AG09309 (cell line): ENCODE measurements around the gene INSYN1.

Experiments
- DNase-seq: peaks from one replicate; pipeline ENCODE4 v3.0.0-alpha.2; 2010; ENCODE audit warnings: low read depth
- H3K4me3 ChIP-seq: 2 replicates; pipeline ENCODE4 v1.5.1; 2011; ENCODE audit warnings: mild to moderate bottlenecking, low read depth, low read length, moderate library complexity; ENCODE audit not compliant: control insufficient read depth
- CTCF ChIP-seq: IDR thresholded peaks from 2 replicates; pipeline ENCODE4 v1.5.1; 2011; ENCODE audit warnings: mild to moderate bottlenecking, low read depth, low read length, inconsistent platforms; ENCODE audit not compliant: insufficient read depth, control insufficient read depth; ENCODE audit errors: missing control alignments

INSYN1 gene

GRCh38 chr15:73753250-73754130 lies at the start of gene INSYN1:
TSS of gene INSYN1 (minus strand) at chr15:73753351. CDS start at chr15:73751130, 2,221 bp downstream.
- peak within 1 kb of the TSS; percentile 51 for H3K4me3 ChIP-seq
- TF ChIP-seq CTCF: no peak
- no peak for DNase-seq

- H3K4me3 ChIP-seq: no peak overlapping the region
- TF ChIP-seq CTCF: no peak
- no peak for DNase-seq
These were observed 49.4 kb upstream of the INSYN1 start for GRCh38 chr15:73802431-73803041.

- peak; percentile 61 for DNase-seq
- TF ChIP-seq CTCF: no peak
- H3K4me3 ChIP-seq: no peak overlapping the region
These were observed 47.7 kb upstream of the INSYN1 start for GRCh38 chr15:73800662-73801345.

GRCh38 chr15:73799466-73799865 lies 46.3 kb upstream of the INSYN1 start:
- no peak for TF ChIP-seq CTCF
- no peak overlapping the region for H3K4me3 ChIP-seq
- DNase-seq: no peak

- no peak for DNase-seq
- TF ChIP-seq CTCF: no peak
These were observed 44.4 kb upstream of the INSYN1 start for GRCh38 chr15:73797366-73798158.

GRCh38 chr15:73796331-73796831 lies 43.2 kb upstream of the INSYN1 start:
- no peak overlapping the region for H3K4me3 ChIP-seq
- no peak for TF ChIP-seq CTCF
- no peak for DNase-seq

More at GRCh38 chr15:73797366-73798158, 44.4 kb upstream of the INSYN1 start:
- H3K4me3 ChIP-seq: no peak overlapping the region
